CD4-positive, CD25-positive, alpha-beta regulatory T cell (primary cell): Measurements from ENCODE around the gene HMGA1. TPM values are rescaled to one million over a fixed set of nuclear protein-coding genes. Genes with fewer than 3 reads are reported as not detected.

Experiments
- ATAC-seq, 2 donors: fragments of 150-1000 bp; cut with Tn5 transposase; one replicate each; pipeline ENCODE4 v1.10.0; 2021; ENCODE audit warnings: low read depth in 2 of 2, moderate number of reproducible peaks in 2 of 2, moderate library complexity in 1 of 2
- DNase-seq, 3 donors: peaks; one replicate each; pipeline versions ENCODE4 v3.0.0 to v3.0.0-alpha.2; 2012 to 2022; ENCODE audit warnings: mixed read lengths in 1 of 3
- H3K27ac ChIP-seq: one replicate; pipeline ENCODE4 v1.7.0; 2013; ENCODE audit warnings: mild to moderate bottlenecking, low read length; ENCODE audit not compliant: insufficient read depth, poor library complexity, severe bottlenecking
- H3K27me3 ChIP-seq: one replicate; pipeline ENCODE4 v1.7.0; 2013; ENCODE audit warnings: low read length; ENCODE audit not compliant: control insufficient read depth, insufficient read depth
- H3K36me3 ChIP-seq: one replicate; pipeline ENCODE4 v1.7.0; 2013; ENCODE audit warnings: mild to moderate bottlenecking, low read length, moderate library complexity; ENCODE audit not compliant: control insufficient read depth, insufficient read depth
- H3K4me1 ChIP-seq: 2 replicates; pipeline ENCODE4 v1.7.0; 2013; ENCODE audit warnings: mild to moderate bottlenecking, low read length; ENCODE audit not compliant: insufficient read depth, control insufficient read depth, poor library complexity, severe bottlenecking
- H3K4me3 ChIP-seq: one replicate; pipeline ENCODE4 v1.7.0; 2013; ENCODE audit warnings: low read depth, mild to moderate bottlenecking, low read length, moderate library complexity
- H3K9me3 ChIP-seq, 2 experiments: 1 replicate in 1 of 2; 2 replicates in 1 of 2; pipeline ENCODE4 v1.7.0; 2013; ENCODE audit warnings: low read length in 2 of 2, mild to moderate bottlenecking in 1 of 2, moderate library complexity in 1 of 2; ENCODE audit not compliant: control insufficient read depth in 2 of 2
- H3K27ac Mint-ChIP-seq, 3 donors: one replicate each; pipeline ENCODE4 v1.8.0; 2020 to 2022; ENCODE audit warnings: mild to moderate bottlenecking in 3 of 3, mixed read lengths in 3 of 3, moderate library complexity in 2 of 3
- H3K27me3 Mint-ChIP-seq: one replicate; pipeline ENCODE4 v1.8.0; 2022; ENCODE audit warnings: mild to moderate bottlenecking, mixed read lengths
- H3K36me3 Mint-ChIP-seq: one replicate; pipeline ENCODE4 v1.8.0; 2020; ENCODE audit warnings: mixed read lengths
- H3K4me1 Mint-ChIP-seq, 4 donors: one replicate each; pipeline ENCODE4 v1.8.0; 2020 to 2022; ENCODE audit warnings: mixed read lengths in 4 of 4, mild to moderate bottlenecking in 1 of 4
- H3K4me3 Mint-ChIP-seq, 4 donors: one replicate each; pipeline ENCODE4 v1.8.0; 2020 to 2022; ENCODE audit warnings: mild to moderate bottlenecking in 4 of 4, mixed read lengths in 4 of 4, moderate library complexity in 3 of 4
- H3K9me3 Mint-ChIP-seq, 7 donors: one replicate each; pipeline ENCODE4 v1.8.0; 2020 to 2022; ENCODE audit warnings: mixed read lengths in 7 of 7, mild to moderate bottlenecking in 3 of 7, moderate library complexity in 2 of 7
- polyA plus RNA-seq, 4 donors: library from polyadenylated mRNA; unstranded; fragments of 300-500 nt; fragmentation: Illumina TruSeq; gene quantifications; one replicate each; pipeline ENCODE4 v1.2.3, GENCODE V29; 2021
- total RNA-seq: library from RNA; stranded (reverse); gene quantifications from one replicate; pipeline ENCODE4 v1.2.3, GENCODE V29; 2022

HMGA1 gene
- total and polyA plus RNA-seq, 5 donors from 2014 or later, result 31.6 to 87.2 (median 35.5) TPM

- Histone ChIP-seq H3K27me3 (no peaks in the 10 kb centered on the region), H3K27ac (no peak overlapping the region), H3K9me3 (no peaks in the 10 kb centered on the region), H3K4me1 (peaks cover 15% of the 10 kb centered on the region), H3K36me3 (no peaks in the 10 kb centered on the region), H3K4me3 (no peak overlapping the region)
- Mint-ChIP-seq H3K4me1 (peaks cover 0 to 18% (median 5%) of the 10 kb centered on the region in 4 donors), H3K9me3 (no peaks in the 10 kb centered on the region), H3K4me3 (peak overlapping the region in 2 of 4 donors; percentile 7 to 45), H3K36me3 (no peaks in the 10 kb centered on the region), H3K27me3 (no peaks in the 10 kb centered on the region), H3K27ac (peak overlapping the region in 2 of 3 donors; percentile 25 to 77)
- DNase-seq (no peak), ATAC-seq (no peak)
Measured at GRCh38 chr6:34226731-34227586, 9.7 kb upstream of the HMGA1 start.

- H3K36me3 ChIP-seq, result no peaks in the 10 kb centered on the region
- no peak overlapping the region for H3K4me3 ChIP-seq
- no peak overlapping the region for H3K27ac ChIP-seq
- H3K4me1 Mint-ChIP-seq, result peaks cover 0 to 16% (median 7%) of the 10 kb centered on the region in 4 donors
- no peaks in the 10 kb centered on the region for H3K36me3 Mint-ChIP-seq
- H3K27me3 ChIP-seq, result no peaks in the 10 kb centered on the region
- ATAC-seq (no peak), DNase-seq (no peak)
- H3K27me3 Mint-ChIP-seq, result no peaks in the 10 kb centered on the region
- no peak overlapping the region for H3K27ac Mint-ChIP-seq
- H3K9me3 ChIP-seq, result no peaks in the 10 kb centered on the region
- H3K4me1 ChIP-seq, result peaks cover 15% of the 10 kb centered on the region
- no peaks in the 10 kb centered on the region for H3K9me3 Mint-ChIP-seq
- peak overlapping the region in 1 of 4 donors; percentile 23 for H3K4me3 Mint-ChIP-seq
Measured at GRCh38 chr6:34227761-34228421, 8.8 kb upstream of the HMGA1 start.

- no peak for ATAC-seq
- no peak for DNase-seq
- Histone ChIP-seq H3K9me3 (no peaks in the 10 kb centered on the region), H3K4me1 (no peaks in the 10 kb centered on the region), H3K36me3 (no peaks in the 10 kb centered on the region), H3K27me3 (no peaks in the 10 kb centered on the region), H3K4me3 (no peak overlapping the region), H3K27ac (no peak overlapping the region)
- Mint-ChIP-seq H3K36me3 (no peaks in the 10 kb centered on the region), H3K27ac (no peak overlapping the region), H3K4me1 (peaks cover 0 to 10% (median 7%) of the 10 kb centered on the region in 4 donors), H3K27me3 (peaks cover 5% of the 10 kb centered on the region), H3K9me3 (no peaks in the 10 kb centered on the region), H3K4me3 (no peak overlapping the region)
Measured at GRCh38 chr6:34229877-34230276, 6.8 kb upstream of the HMGA1 start.

DNA sequence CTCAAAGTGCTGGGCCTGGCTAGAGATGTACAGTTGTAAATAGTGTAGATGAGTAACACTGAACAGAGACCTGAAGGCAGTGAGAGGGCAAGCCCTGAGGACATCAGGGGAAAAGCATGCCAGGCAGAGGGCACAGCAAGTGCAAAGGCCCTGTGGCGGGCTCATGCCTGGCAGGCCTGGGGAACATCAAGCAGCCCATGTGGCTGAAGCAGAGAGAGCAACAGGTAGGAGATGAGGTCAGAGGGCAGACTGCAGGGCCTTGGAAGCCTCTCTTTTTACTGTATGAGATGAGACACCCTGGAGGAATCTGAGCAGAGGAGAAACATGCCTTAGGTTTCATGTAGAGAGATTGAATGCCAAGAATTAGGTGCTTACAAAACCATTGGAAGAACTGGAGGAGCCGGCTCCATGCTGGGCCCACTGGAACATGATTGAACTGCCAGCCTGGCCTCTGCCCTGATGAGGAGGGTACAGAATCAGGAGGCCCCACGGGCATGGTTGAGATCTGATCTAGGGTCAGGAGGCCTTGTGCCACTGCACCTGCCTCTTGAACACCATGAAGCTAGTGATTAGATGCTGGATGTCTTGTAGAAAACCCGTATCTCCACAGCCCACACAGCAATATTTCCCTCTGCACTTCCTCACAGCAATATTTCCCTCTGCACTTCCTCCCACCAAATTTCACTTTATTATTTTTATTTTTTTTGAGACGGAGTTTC is 5.9 kb upstream of the HMGA1 start:
- peaks cover 8% of the 10 kb centered on the region for H3K4me1 ChIP-seq
- no peaks in the 10 kb centered on the region for H3K9me3 ChIP-seq
- no peaks in the 10 kb centered on the region for H3K27me3 ChIP-seq
- peak overlapping the region in 1 of 4 donors; percentile 49 for H3K4me3 Mint-ChIP-seq
- ATAC-seq (no peak), DNase-seq (no peak)
- H3K4me1 Mint-ChIP-seq, result peaks cover 0 to 11% (median 7%) of the 10 kb centered on the region in 4 donors
- no peaks in the 10 kb centered on the region for H3K36me3 Mint-ChIP-seq
- no peak overlapping the region for H3K27ac ChIP-seq
- no peaks in the 10 kb centered on the region for H3K36me3 ChIP-seq
- no peaks in the 10 kb centered on the region for H3K9me3 Mint-ChIP-seq
- no peak overlapping the region for H3K4me3 ChIP-seq
- peaks cover 5% of the 10 kb centered on the region for H3K27me3 Mint-ChIP-seq
- H3K27ac Mint-ChIP-seq, result peak overlapping the region in 1 of 3 donors; percentile 86

- Histone ChIP-seq H3K4me1 (peaks cover 15% of the 10 kb centered on the region), H3K9me3 (no peaks in the 10 kb centered on the region), H3K27me3 (no peaks in the 10 kb centered on the region), H3K4me3 (no peak overlapping the region), H3K27ac (no peak overlapping the region), H3K36me3 (no peaks in the 10 kb centered on the region)
- DNase-seq (no peak), ATAC-seq (no peak)
- peaks cover 5% of the 10 kb centered on the region for H3K27me3 Mint-ChIP-seq
- H3K9me3 Mint-ChIP-seq, result no peaks in the 10 kb centered on the region
- H3K4me1 Mint-ChIP-seq, result peaks cover 0 to 20% (median 9%) of the 10 kb centered on the region in 4 donors
- H3K36me3 Mint-ChIP-seq, result no peaks in the 10 kb centered on the region
- no peak overlapping the region for H3K27ac Mint-ChIP-seq
- H3K4me3 Mint-ChIP-seq, result peak overlapping the region in 2 of 4 donors; percentile 61 to 70
Measured at GRCh38 chr6:34231566-34232336, 4.9 kb upstream of the HMGA1 start.

GRCh38 chr6:34232901-34233300 is 3.8 kb upstream of the HMGA1 start:
- H3K4me3 ChIP-seq, result no peak overlapping the region
- no peak overlapping the region for H3K27ac ChIP-seq
- no peaks in the 10 kb centered on the region for H3K36me3 Mint-ChIP-seq
- no peaks in the 10 kb centered on the region for H3K9me3 ChIP-seq
- ATAC-seq (no peak), DNase-seq (no peak)
- H3K4me1 ChIP-seq, result peaks cover 15% of the 10 kb centered on the region
- peak overlapping the region in 3 of 4 donors; percentile 33 to 76 (median 59) for H3K4me3 Mint-ChIP-seq
- peaks cover 5% of the 10 kb centered on the region for H3K27me3 Mint-ChIP-seq
- peak overlapping the region in 1 of 3 donors; percentile 85 for H3K27ac Mint-ChIP-seq
- peaks cover 0 to 21% (median 9%) of the 10 kb centered on the region in 4 donors for H3K4me1 Mint-ChIP-seq
- no peaks in the 10 kb centered on the region for H3K36me3 ChIP-seq
- no peaks in the 10 kb centered on the region for H3K27me3 ChIP-seq
- no peaks in the 10 kb centered on the region for H3K9me3 Mint-ChIP-seq

GRCh38 chr6:34233867-34234266 is 2.8 kb upstream of the HMGA1 start:
- Mint-ChIP-seq H3K27me3 (peaks cover 5% of the 10 kb centered on the region), H3K4me1 (peaks cover 7 to 26% (median 16%) of the 10 kb centered on the region in 4 donors), H3K27ac (peak overlapping the region; percentile 44 to 85 (median 83)), H3K9me3 (no peaks in the 10 kb centered on the region), H3K4me3 (peak overlapping the region; percentile 75 to 91 (median 76)), H3K36me3 (no peaks in the 10 kb centered on the region)
- Histone ChIP-seq H3K9me3 (no peaks in the 10 kb centered on the region), H3K36me3 (no peaks in the 10 kb centered on the region), H3K4me3 (no peak overlapping the region), H3K27me3 (no peaks in the 10 kb centered on the region), H3K4me1 (peaks cover 25% of the 10 kb centered on the region), H3K27ac (no peak overlapping the region)
- no peak for ATAC-seq
- no peak for DNase-seq
